Panc1 (cell line): ENCODE data around the gene SNX2. TPM values are rescaled to one million over a fixed set of nuclear protein-coding genes. Genes with fewer than 3 reads are reported as not detected.

Experiments used
- ATAC-seq: fragments of 200-7000 bp; cut with Tn5 transposase; 2 replicates; pipeline ENCODE4 v1.9.1; 2020; ENCODE audit warnings: mild to moderate bottlenecking, moderate library complexity
- BruUV-seq: library from RNA; stranded (reverse); fragments of 400-500 nt; replicated peaks from 2 replicates; lab custom pipeline; 2021; lab: Mats Ljungman, UMichigan
- CTCF ChIA-PET: fragments of 300-600 bp; sonication (Branson Sonifier 250); formaldehyde crosslinking; loops from one replicate; lab custom pipeline; 2022; ENCODE audit warnings: antibody characterized with exemption; lab: Charles Lee
- POLR2A ChIA-PET: fragments of 300-600 bp; sonication (Branson Sonifier 250); formaldehyde crosslinking; loops from one replicate; lab custom pipeline; 2022; ENCODE audit warnings: antibody characterized with exemption; lab: Charles Lee
- DNase-seq: peaks from one replicate; pipeline ENCODE4 v3.0.0-alpha.2; 2010; ENCODE audit warnings: low read depth, low spot score
- H3K27ac ChIP-seq: 2 replicates; pipeline ENCODE4 v1.5.1; 2011; ENCODE audit warnings: mild to moderate bottlenecking, low read length, inconsistent platforms
- H3K27me3 ChIP-seq: fragments of 200-500 bp; sonication (Bioruptor generic); 2 replicates; pipeline ENCODE4 v1.6.0; 2014; ENCODE audit warnings: low read length, inconsistent platforms; ENCODE audit not compliant: control insufficient read depth, insufficient read depth
- H3K36me3 ChIP-seq: fragments of 200-500 bp; sonication (Bioruptor generic); 2 replicates; pipeline ENCODE4 v1.5.1; 2014; ENCODE audit warnings: inconsistent platforms, mild to moderate bottlenecking, low read length, moderate library complexity; ENCODE audit not compliant: control insufficient read depth, insufficient read depth
- H3K4me1 ChIP-seq: 2 replicates; pipeline ENCODE4 v1.5.1; 2011; ENCODE audit warnings: inconsistent platforms, mild to moderate bottlenecking, low read length, moderate library complexity; ENCODE audit not compliant: control insufficient read depth, insufficient read depth
- H3K4me3 ChIP-seq, 2 experiments: 2 replicates each; pipeline ENCODE4 v1.5.1; 2011 to 2012; ENCODE audit warnings: low read depth in 2 of 2, low read length in 2 of 2, mild to moderate bottlenecking in 2 of 2, inconsistent platforms in 1 of 2, moderate library complexity in 1 of 2
- H3K9me3 ChIP-seq: fragments of 200-500 bp; sonication (Bioruptor generic); 2 replicates; pipeline ENCODE4 v1.5.1; 2014; ENCODE audit warnings: low read depth, mild to moderate bottlenecking, inconsistent platforms, low read length, moderate library complexity; ENCODE audit not compliant: control insufficient read depth, insufficient read depth
- CTCF ChIP-seq: fragments of 450-650 bp; IDR thresholded peaks from 2 replicates; pipeline ENCODE4 v1.5.1; 2017; ENCODE audit warnings: mild to moderate bottlenecking
- POLR2AphosphoS5 ChIP-seq: IDR thresholded peaks from 2 replicates; pipeline ENCODE4 v1.6.1; 2012; ENCODE audit warnings: mild to moderate bottlenecking, low read depth, low read length, moderate library complexity
- REST ChIP-seq, 2 experiments: IDR thresholded peaks; 2 replicates each; pipeline ENCODE4 v1.6.1; 2011 to 2012; ENCODE audit warnings: low read depth in 2 of 2, control low read depth in 1 of 2, low read length in 1 of 2, mild to moderate bottlenecking in 1 of 2, moderate library complexity in 1 of 2; ENCODE audit not compliant: insufficient read depth in 1 of 2
- SIN3A ChIP-seq: IDR thresholded peaks from 2 replicates; pipeline ENCODE4 v1.6.1; 2012; ENCODE audit warnings: low read depth, mild to moderate bottlenecking, low read length, moderate library complexity, borderline replicate concordance; ENCODE audit not compliant: insufficient read depth
- TCF7L2 ChIP-seq: IDR thresholded peaks from 2 replicates; pipeline ENCODE4 v1.6.1; 2011; ENCODE audit warnings: mild to moderate bottlenecking, low read depth, low read length, inconsistent platforms
- in situ Hi-C: cut with HindIII; loops from 2 replicates; pipeline ENCODE4 v1.10.0; 2016; ENCODE audit warnings: low sequenced_read_pairs, low pct_unique_long_range_greater_than_20kb
- intact Hi-C: fragments of 100-400 bp; cut with micrococcal nuclease; formaldehyde crosslinking; loops from one replicate; pipeline ENCODE4 v1.10.0; 2022; ENCODE audit not compliant: unreplicated experiment
- total RNA-seq: library from RNA; stranded (reverse); gene quantifications from one replicate; pipeline ENCODE4 v1.2.1, GENCODE V29; 2021; ENCODE audit not compliant: unreplicated experiment

The SNX2 gene
- total RNA-seq, 1 experiment from 2014 or later = 66.8 TPM

GRCh38 chr5:122766130-122766529 is 8.8 kb upstream of the SNX2 start:
- Histone ChIP-seq H3K36me3 (no peaks in the 10 kb centered on the region), H3K27ac (no peak overlapping the region), H3K4me1 (no peaks in the 10 kb centered on the region), H3K4me3 (no peak overlapping the region), H3K9me3 (no peaks in the 10 kb centered on the region), H3K27me3 (no peaks in the 10 kb centered on the region)
- no peak for ATAC-seq
- in situ Hi-C loops (no loop called here), intact Hi-C loops (no loop called here)
- DNase-seq = no peak
- BruUV-seq = no TSS peak
- TF ChIP-seq TCF7L2 = no peak
- TF ChIP-seq POLR2AphosphoS5 = no peak
- TF ChIP-seq REST (IDR thresholded peaks at IDR 0.05; ENCODE audit: insufficient read depth in 1 of 2, low read depth in 2 of 2, low read length in 1 of 2) = no peak
- no peak for TF ChIP-seq CTCF
- no peak for TF ChIP-seq SIN3A
- ChIA-PET POLR2A (no interaction called here), CTCF (no interaction called here)

GRCh38 chr5:122770477-122770876 is 4.4 kb upstream of the SNX2 start:
- DNase-seq (no peak), ATAC-seq (no peak)
- intact Hi-C loops = no loop called here
- Histone ChIP-seq H3K27me3 (no peaks in the 10 kb centered on the region), H3K27ac (no peak overlapping the region), H3K4me3 (no peak overlapping the region), H3K9me3 (no peaks in the 10 kb centered on the region), H3K36me3 (no peaks in the 10 kb centered on the region; the same call in 1 of the 2 replicates), H3K4me1 (0 out of 2 replicates have a peak, but pooled peaks cover 5% of the 10 kb centered on the region)
- TF ChIP-seq TCF7L2 = no peak
- TF ChIP-seq CTCF = no peak
- no peak for TF ChIP-seq SIN3A
- TF ChIP-seq POLR2AphosphoS5 = no peak
- TF ChIP-seq REST (IDR thresholded peaks at IDR 0.05; ENCODE audit: insufficient read depth in 1 of 2, low read depth in 2 of 2, low read length in 1 of 2) = no peak
- in situ Hi-C loops = no loop called here
- no TSS peak for BruUV-seq
- CTCF ChIA-PET = no interaction called here
- POLR2A ChIA-PET = no interaction called here
